Sigmoid colon (tissue), 4 donors: Measurements from ENCODE around the gene HS3ST2.

Experiments used
- CTCF ChIP-seq, 4 experiments: fragments of 450-650 bp in 3 of 4; fragments of 200-600 bp in 1 of 4; IDR thresholded peaks; one replicate each; pipeline ENCODE4 v1.5.1; 2016 to 2019; ENCODE audit warnings: antibody characterized with exemption in 4 of 4, mild to moderate bottlenecking in 3 of 4, moderate library complexity in 2 of 4
- EP300 ChIP-seq, 4 donors: sonication (generic); formaldehyde crosslinking; IDR thresholded peaks; one replicate each; pipeline ENCODE4 v1.6.1; 2017; ENCODE audit warnings: antibody characterized with exemption in 4 of 4
- POLR2A ChIP-seq, 2 donors: fragments of 450-650 bp; IDR thresholded peaks; one replicate each; pipeline ENCODE4 v1.6.1; 2016; ENCODE audit warnings: antibody characterized with exemption in 2 of 2, mild to moderate bottlenecking in 2 of 2, moderate library complexity in 2 of 2
- POLR2AphosphoS5 ChIP-seq, 4 donors: sonication (generic); formaldehyde crosslinking; IDR thresholded peaks; one replicate each; pipeline ENCODE4 v1.6.1; 2017; ENCODE audit warnings: antibody characterized with exemption in 4 of 4

- TF ChIP-seq CTCF (IDR thresholded peaks at IDR 0.05) (no peak), POLR2A (IDR thresholded peaks at IDR 0.05) (no peak), EP300 (IDR thresholded peaks at IDR 0.05) (no peak), POLR2AphosphoS5 (IDR thresholded peaks at IDR 0.05) (no peak)
Observed at GRCh38 chr16:22781480-22781879, 32.5 kb upstream of the HS3ST2 start.
